ENCODE results near the gene URI1. TPM values are rescaled to one million over a fixed set of nuclear protein-coding genes. Genes with fewer than 3 reads are reported as not detected.

The URI1 gene
- total and polyA plus RNA-seq, 5 donors from 2014 or later: 11.9 to 60.8 (median 22.6) TPM

Other genes with a start within 250 kb of the URI1 start
- 22.8 TPM for gene C19orf12, start 227.0 kb upstream of the URI1 start, total RNA-seq
- 10 to 100 TPM; 28.3 to 33.7 (median 31.0) TPM for gene C19orf12, start 227.0 kb upstream of the URI1 start, polyA plus RNA-seq
- 18.5 TPM for gene CCNE1, start 130.2 kb upstream of the URI1 start, total RNA-seq
- 1 to 10 TPM in 3 of 4 donors, under 1 TPM in 1; 0.88 to 4.7 (median 2.7) TPM for gene CCNE1, start 130.2 kb upstream of the URI1 start, polyA plus RNA-seq